Naive B cell (primary cell): Measurements from ENCODE around the gene CYP3A5. TPM values are rescaled to one million over a fixed set of nuclear protein-coding genes. Genes with fewer than 3 reads are reported as not detected.
"Not testable (repeated sequence)": the region's sequence is repeated elsewhere in the genome, so short reads cannot be mapped to it uniquely, and the experiment has no call there.

Experiments used
- ATAC-seq, 2 donors: fragments of 150-1000 bp; cut with Tn5 transposase; 2 replicates each; pipeline ENCODE4 v1.10.0; 2021; ENCODE audit warnings: low read depth in 2 of 2, mild to moderate bottlenecking in 2 of 2, moderate library complexity in 2 of 2
- DNase-seq: peaks from one replicate; pipeline ENCODE4 v3.0.0; 2022
- H3K27ac Mint-ChIP-seq, 6 donors: one replicate each; pipeline ENCODE4 v1.8.0; 2020 to 2022; ENCODE audit warnings: mild to moderate bottlenecking in 6 of 6, mixed read lengths in 6 of 6, moderate library complexity in 5 of 6, inconsistent platforms in 2 of 6
- H3K27me3 Mint-ChIP-seq, 3 donors: one replicate each; pipeline ENCODE4 v1.8.0; 2021 to 2022; ENCODE audit warnings: mixed read lengths in 3 of 3, mild to moderate bottlenecking in 1 of 3
- H3K36me3 Mint-ChIP-seq, 2 donors: one replicate each; pipeline ENCODE4 v1.8.0; 2020 to 2022; ENCODE audit warnings: mixed read lengths in 2 of 2, inconsistent platforms in 1 of 2, mild to moderate bottlenecking in 1 of 2
- H3K4me1 Mint-ChIP-seq, 3 donors: one replicate each; pipeline ENCODE4 v1.8.0; 2020 to 2022; ENCODE audit warnings: mixed read lengths in 3 of 3, inconsistent platforms in 1 of 3, mild to moderate bottlenecking in 1 of 3, moderate library complexity in 1 of 3
- H3K4me3 Mint-ChIP-seq, 8 donors: one replicate each; pipeline ENCODE4 v1.8.0; 2020 to 2022; ENCODE audit warnings: mild to moderate bottlenecking in 8 of 8, mixed read lengths in 8 of 8, moderate library complexity in 8 of 8, inconsistent platforms in 2 of 8
- H3K9me3 Mint-ChIP-seq, 7 donors: one replicate each; pipeline ENCODE4 v1.8.0; 2020 to 2022; ENCODE audit warnings: mixed read lengths in 7 of 7, mild to moderate bottlenecking in 5 of 7, inconsistent platforms in 2 of 7, moderate library complexity in 1 of 7
- polyA plus RNA-seq, 6 donors: library from polyadenylated mRNA; unstranded; fragments of 300-500 nt; fragmentation: Illumina TruSeq; gene quantifications; one replicate each; pipeline ENCODE4 v1.2.3, GENCODE V29; 2021; ENCODE audit warnings: low read depth in 6 of 6

The CYP3A5 gene
- polyA plus RNA-seq, 6 donors from 2014 or later: 0.40 to 0.52 TPM; not detected in 4

DNA sequence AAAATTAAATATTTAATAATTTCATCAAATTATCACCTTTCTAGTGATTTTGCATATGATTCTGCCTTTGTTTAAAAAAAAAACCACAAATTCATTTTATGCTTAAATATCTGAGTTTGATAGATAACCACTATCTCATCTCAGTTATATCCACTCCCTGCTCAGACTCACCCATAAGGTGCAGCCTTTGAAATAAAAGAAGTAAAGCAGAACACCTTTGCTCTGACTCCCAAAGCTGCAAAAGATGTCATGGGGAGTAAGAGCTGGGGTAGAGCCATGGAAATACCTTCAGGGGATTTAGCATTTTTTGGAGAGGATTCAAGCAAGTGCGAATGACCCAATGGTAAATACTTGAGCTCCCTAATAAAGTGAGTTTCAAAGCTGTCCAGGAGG, 15.1 kb upstream of the CYP3A5 start:
- Mint-ChIP-seq H3K27ac (no peak overlapping the region), H3K9me3 (peaks cover 0 to 21% (median 9%) of the 10 kb centered on the region in 7 donors), H3K36me3 (no peaks in the 10 kb centered on the region), H3K4me3 (no peak overlapping the region), H3K4me1 (no peaks in the 10 kb centered on the region), H3K27me3 (peaks cover 0 to 21% (median under 1%) of the 10 kb centered on the region in 3 donors)
- ATAC-seq: no peak
- DNase-seq: no peak

DNA sequence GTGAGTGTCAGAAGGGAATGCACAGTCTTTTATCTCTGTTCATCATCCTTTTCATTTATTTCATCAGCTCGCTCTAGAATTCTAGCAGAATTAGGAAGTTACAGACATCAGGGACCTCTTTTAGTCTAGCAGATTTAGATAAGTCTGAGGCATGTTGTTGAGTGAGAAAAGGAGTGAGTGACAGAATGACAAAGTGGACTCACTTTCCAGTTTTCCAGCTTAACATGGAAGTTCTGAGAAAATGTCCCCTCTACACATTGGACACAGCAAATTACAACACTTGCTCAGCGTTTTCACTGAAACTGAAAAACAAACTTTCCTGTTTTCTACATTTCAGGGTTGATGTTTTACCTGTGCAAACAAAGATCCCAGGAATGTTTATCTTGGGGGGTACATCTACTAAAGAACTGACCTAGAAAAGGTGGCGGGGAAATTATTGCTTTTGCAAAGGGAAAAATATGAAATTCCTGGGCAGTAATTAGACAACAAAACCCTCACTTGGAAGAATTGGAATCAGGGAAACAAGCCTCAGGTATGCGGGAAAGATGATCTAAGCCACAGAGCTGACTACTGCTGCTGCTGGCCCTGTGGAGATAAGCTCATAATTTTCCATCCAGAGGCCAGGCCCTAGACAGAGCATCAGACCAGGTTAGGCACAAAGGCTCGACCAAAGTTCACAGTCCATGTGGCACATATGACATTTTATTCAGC, 14.6 kb upstream of the CYP3A5 start:
- no peak for ATAC-seq
- DNase-seq: no peak
- no peaks in the 10 kb centered on the region for H3K4me1 Mint-ChIP-seq
- H3K9me3 Mint-ChIP-seq: peaks cover 0 to 24% (median 9%) of the 10 kb centered on the region in 7 donors
- peaks cover 0 to 20% (median 0%) of the 10 kb centered on the region in 3 donors for H3K27me3 Mint-ChIP-seq
- no peak overlapping the region for H3K4me3 Mint-ChIP-seq
- no peaks in the 10 kb centered on the region for H3K36me3 Mint-ChIP-seq
- peak overlapping the region in 1 of 6 donors; percentile 18 for H3K27ac Mint-ChIP-seq

DNA sequence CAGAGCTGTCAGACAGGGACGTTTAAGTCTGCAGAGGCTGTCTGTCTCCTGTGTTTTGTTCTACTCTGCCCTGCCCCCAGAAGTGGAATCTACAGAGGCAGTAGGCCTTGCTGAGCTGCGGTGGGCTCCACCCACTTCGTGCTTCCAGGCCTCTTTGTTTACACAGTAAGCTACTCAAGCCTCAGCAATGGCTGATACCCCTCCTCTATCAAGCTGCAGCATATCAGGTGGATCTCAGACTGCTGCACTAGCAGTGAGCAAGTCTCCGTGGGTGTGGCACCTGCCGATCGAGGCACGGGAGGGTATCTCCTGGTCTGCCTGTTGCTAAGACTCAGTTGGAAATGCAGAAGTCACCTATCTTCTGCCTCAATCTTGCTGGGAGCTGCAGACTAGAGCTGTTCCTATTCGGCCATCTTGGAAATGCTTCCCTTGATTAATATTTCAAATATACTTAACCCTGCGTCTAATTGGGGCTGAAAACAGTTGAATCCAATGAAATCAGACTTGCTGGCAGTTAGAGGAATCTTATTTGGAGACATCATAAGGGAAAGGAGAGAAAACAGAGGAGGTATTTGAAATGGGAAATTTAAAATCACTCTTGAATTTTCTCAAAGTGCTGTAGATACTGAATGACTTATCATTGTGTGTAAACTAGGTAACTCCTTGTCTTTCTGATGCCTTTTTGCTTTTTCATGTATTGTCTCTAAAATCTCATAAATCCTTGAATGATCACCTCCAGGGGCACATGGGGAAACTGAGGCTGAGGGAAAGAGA, 13.8 kb upstream of the CYP3A5 start:
- peaks cover 0 to 17% (median 0%) of the 10 kb centered on the region in 3 donors for H3K27me3 Mint-ChIP-seq
- peak overlapping the region in 1 of 6 donors; percentile 18 for H3K27ac Mint-ChIP-seq
- ATAC-seq: no peak
- no peaks in the 10 kb centered on the region for H3K36me3 Mint-ChIP-seq
- H3K4me3 Mint-ChIP-seq: no peak overlapping the region
- no peaks in the 10 kb centered on the region for H3K4me1 Mint-ChIP-seq
- DNase-seq: no peak
- H3K9me3 Mint-ChIP-seq: peaks cover 0 to 30% (median 14%) of the 10 kb centered on the region in 7 donors

DNA sequence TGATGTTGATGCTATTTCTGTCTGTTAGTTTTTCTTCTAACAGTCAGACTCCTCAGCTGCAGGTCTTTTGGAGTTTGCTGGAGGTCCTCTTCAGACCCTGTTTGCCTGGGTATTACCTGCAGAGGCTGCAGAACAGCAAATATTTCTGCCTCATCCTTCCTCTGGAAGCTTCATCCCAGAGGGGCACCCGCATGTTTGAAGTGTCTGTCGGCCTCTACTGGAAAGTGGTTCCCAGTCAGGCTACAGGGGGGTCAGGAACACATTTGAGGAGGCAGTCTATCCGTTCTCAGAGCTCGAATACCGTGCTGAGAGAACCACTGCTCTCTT, 13.3 kb upstream of the CYP3A5 start:
- DNase-seq (no peak), ATAC-seq (no peak)
- Mint-ChIP-seq H3K4me3 (no peak overlapping the region), H3K4me1 (no peaks in the 10 kb centered on the region), H3K36me3 (no peaks in the 10 kb centered on the region), H3K27ac (no peak overlapping the region), H3K27me3 (peaks cover 0 to 22% (median 0%) of the 10 kb centered on the region in 3 donors), H3K9me3 (peaks cover 0 to 33% (median 20%) of the 10 kb centered on the region in 7 donors)

DNA sequence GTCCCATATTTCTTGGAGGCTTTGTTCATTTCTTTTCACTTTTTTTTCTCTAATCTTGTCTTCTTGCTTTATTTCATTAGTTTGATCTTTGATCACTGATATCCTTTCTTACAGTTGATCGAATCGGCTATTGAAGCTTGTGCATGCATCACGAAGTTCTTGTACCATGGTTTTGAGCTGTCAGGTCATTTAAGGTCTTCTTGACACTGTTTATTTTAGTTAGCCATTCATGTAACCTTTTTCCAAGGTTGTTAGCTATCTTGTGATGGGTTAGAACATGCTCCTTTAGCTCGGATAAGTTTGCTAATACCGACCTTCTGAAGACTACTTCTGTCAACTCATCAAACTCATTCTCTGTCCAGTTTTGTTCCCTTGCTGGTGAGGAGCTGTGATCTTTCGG, 12.8 kb upstream of the CYP3A5 start:
- H3K27ac Mint-ChIP-seq, ATAC-seq, H3K4me3 Mint-ChIP-seq, H3K4me1 Mint-ChIP-seq, DNase-seq, H3K36me3 Mint-ChIP-seq: not testable (repeated sequence)
- Mint-ChIP-seq H3K27me3 (peaks cover 0 to 22% (median 0%) of the 10 kb centered on the region in 3 donors), H3K9me3 (peaks cover 0 to 37% (median 23%) of the 10 kb centered on the region in 7 donors)

DNA sequence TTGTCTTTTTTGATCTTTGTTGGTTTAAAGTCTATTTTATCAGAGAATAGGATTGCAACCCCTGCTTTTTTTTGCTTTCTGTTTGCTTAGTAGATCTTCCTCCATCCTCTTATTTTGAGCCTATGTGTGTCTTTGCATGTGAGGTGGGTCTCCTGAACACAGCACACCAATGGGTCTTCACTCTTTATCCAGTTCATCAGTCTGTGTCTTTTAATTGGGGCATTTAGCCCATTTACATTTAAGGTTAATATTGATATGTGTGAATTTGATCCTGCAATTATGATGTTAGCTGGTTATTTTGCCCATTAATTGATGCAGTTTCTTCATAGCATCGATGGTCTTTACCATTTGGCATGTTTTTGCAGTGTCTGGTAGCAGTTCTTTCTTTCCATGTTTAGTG, 11.9 kb upstream of the CYP3A5 start:
- H3K36me3 Mint-ChIP-seq, H3K4me1 Mint-ChIP-seq, ATAC-seq, DNase-seq, H3K4me3 Mint-ChIP-seq, H3K27ac Mint-ChIP-seq: not testable (repeated sequence)
- H3K9me3 Mint-ChIP-seq: peaks cover 6 to 37% (median 28%) of the 10 kb centered on the region in 7 donors
- peaks cover 0 to 22% (median 7%) of the 10 kb centered on the region in 3 donors for H3K27me3 Mint-ChIP-seq

DNA sequence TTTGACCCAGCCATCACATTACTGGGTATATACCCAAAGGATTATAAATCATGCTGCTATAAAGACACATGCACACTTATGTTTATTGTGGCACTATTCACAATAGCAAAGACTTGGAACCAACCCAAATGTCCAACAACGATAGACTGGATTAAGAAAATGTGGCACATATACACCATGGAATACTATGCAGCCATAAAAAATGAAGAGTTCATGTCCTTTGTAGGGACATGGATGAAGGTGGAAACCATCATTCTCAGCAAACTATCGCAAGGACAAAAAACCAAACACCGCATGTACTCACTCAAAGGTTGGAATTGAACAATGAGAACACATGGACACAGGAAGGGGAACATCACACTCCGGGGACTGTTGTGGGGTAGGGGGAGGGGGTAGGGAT, 11.1 kb upstream of the CYP3A5 start:
- ATAC-seq, H3K36me3 Mint-ChIP-seq, H3K27ac Mint-ChIP-seq, H3K4me1 Mint-ChIP-seq, H3K4me3 Mint-ChIP-seq, DNase-seq: not testable (repeated sequence)
- Mint-ChIP-seq H3K27me3 (peaks cover 0 to 22% (median 7%) of the 10 kb centered on the region in 3 donors), H3K9me3 (peaks cover 6 to 37% (median 28%) of the 10 kb centered on the region in 7 donors)

DNA sequence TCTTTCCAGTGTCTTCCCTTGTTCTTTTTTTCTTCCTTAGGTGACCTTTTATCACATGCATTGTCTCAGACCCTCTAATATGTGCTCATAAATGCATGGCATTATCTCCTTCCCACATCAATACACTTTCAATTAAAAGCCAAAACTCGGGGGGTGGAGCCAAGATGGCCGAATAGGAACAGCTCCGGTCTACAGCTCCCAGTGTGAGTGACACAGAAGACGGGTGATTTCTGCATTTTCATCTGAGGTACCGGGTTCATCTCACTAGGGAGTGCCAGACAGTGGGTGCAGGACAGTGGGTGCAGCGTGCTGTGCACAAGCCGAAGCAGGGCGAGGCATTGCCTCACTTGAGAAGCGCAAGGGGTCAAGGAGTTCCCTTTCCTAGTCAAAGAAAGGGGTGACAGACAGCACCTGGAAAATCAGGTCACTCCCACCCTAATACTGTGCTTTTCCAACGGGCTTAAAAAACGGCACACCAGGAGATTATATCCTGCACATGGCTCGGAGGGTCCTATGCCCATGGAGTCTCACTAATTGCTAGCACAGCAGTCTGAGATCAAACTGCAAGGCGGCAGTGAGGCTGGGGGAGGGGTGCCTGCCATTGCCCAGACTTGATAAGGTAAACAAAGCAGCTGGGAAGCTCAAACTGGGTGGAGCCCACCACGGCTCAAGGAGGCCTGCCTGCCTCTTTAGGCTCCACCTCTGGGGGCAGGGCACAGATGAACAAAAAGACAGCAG, 6.2 kb upstream of the CYP3A5 start:
- not testable (repeated sequence) for H3K4me3 Mint-ChIP-seq, H3K27ac Mint-ChIP-seq, DNase-seq, H3K4me1 Mint-ChIP-seq, ATAC-seq
- Mint-ChIP-seq H3K36me3 (peaks cover 22 to 27% of the 10 kb centered on the region in 2 donors), H3K9me3 (peaks cover 6 to 40% (median 31%) of the 10 kb centered on the region in 7 donors), H3K27me3 (peaks cover 4 to 20% (median 7%) of the 10 kb centered on the region in 3 donors)

DNA sequence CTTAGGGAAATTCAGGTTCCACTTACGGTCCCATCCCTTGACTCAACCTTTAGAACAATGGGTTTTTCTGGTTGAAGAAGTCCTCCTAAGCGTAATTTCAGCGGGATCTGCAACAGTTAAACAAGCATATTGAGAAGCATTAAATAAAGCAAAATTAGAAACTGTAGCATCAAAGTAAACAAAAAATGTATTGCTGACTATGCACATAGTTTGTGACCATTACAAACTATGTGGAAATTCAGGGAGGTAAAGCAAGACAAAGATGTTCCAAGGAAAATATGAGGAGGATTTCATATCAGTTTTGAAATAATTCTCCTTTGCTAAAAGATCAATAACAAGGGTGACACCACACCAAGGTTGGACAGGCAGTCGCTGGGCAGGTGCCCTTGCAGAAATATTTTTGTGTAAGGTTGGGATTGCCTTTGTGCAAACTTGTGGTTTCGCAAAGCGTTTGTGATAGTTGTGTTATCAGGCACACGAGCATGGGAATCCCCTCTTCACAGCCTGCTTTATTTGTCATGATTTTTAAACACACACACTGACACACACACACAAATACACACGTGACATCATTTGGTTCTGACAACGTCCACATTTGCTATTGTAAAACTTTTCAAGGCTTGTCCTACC, 5.4 kb upstream of the CYP3A5 start:
- ATAC-seq: no peak
- H3K27ac Mint-ChIP-seq: no peak overlapping the region
- H3K9me3 Mint-ChIP-seq: peaks cover 6 to 36% (median 29%) of the 10 kb centered on the region in 7 donors
- H3K4me3 Mint-ChIP-seq: no peak overlapping the region
- no peak for DNase-seq
- no peaks in the 10 kb centered on the region for H3K4me1 Mint-ChIP-seq
- peaks cover 4 to 24% (median 12%) of the 10 kb centered on the region in 3 donors for H3K27me3 Mint-ChIP-seq
- H3K36me3 Mint-ChIP-seq: peaks cover 22 to 27% of the 10 kb centered on the region in 2 donors

DNA sequence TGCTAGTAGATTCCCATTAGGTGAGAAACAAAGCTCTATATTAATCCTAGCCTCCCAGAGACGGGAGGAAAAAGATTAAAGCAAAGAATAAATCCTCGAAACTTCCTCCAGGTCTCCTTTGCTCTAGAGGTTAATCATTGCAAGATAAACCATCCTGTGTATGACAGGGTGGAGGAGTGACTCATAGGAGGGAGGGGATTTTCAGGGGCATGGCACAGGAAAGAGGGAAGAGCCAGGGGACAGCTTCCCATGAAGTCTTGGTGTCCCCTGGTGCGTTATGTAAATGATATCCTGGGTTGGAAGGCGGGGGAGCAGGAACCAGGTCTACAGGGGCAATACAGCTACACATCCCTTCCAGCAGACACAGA, 780 bp downstream of the CYP3A5 start:
- Mint-ChIP-seq H3K9me3 (peaks cover 4 to 18% (median 12%) of the 10 kb centered on the region in 7 donors), H3K4me1 (peaks cover 0 to 5% (median 4%) of the 10 kb centered on the region in 3 donors), H3K27ac (no peak overlapping the region), H3K27me3 (peaks cover 4 to 24% (median 16%) of the 10 kb centered on the region in 3 donors), H3K36me3 (peaks cover 17 to 20% of the 10 kb centered on the region in 2 donors), H3K4me3 (no peak overlapping the region)
- no peak for DNase-seq
- ATAC-seq: no peak

DNA sequence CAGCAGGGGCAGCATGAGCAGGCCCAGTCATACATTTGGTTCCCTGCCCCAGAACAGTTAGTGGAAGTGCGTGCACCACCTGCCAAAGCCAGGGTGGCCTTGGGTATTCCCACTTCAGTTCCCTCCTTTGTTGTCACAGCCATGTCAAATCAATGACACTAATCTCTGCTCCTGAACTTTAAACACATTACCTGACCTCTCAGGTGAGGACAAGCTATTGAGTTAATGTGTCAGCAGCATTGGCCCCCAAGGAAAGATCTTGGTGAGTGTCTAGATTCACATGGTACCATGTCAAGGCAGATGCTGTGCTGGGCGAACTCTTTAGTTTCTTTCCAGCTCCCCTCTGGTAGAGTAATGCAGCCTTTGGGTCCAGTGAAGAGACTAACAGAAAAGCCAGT, 2.1 kb downstream of the CYP3A5 start:
- DNase-seq: no peak
- Mint-ChIP-seq H3K4me3 (no peak overlapping the region), H3K36me3 (peaks cover 8 to 10% of the 10 kb centered on the region in 2 donors), H3K27me3 (peaks cover 0 to 19% (median 16%) of the 10 kb centered on the region in 3 donors), H3K9me3 (peaks cover 4 to 14% (median 8%) of the 10 kb centered on the region in 7 donors), H3K27ac (no peak overlapping the region), H3K4me1 (peaks cover 0 to 5% (median 4%) of the 10 kb centered on the region in 3 donors)
- ATAC-seq: no peak

DNA sequence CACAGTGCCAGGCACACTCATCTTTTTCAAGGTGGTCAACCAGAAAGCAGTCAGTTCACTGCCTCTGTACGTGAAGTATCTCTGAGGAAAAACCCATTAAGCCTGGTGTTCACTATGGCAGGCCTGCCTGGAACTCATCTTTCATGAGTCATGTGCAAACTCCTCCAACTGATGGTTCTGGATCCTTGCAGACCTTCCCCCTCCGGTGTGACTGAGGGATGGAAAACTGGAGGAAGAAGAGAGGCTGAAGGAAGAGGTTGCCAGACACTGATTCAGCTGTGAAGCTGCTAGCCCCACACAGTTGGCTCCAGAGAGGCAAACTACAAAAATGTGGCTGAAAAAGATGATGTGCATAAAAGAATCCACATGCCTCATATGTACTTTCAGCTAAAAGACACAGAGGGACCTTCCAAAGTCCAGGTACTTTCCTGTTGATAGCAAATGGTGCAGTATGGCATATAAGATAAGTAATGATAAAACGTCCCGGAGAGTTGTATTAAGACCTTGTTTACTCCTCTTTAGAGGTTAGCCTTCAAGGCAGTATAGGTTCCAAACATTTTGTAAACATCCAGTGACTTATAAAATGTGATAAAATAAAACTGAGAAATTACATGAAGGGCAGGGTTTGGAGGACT, 2.7 kb downstream of the CYP3A5 start:
- Mint-ChIP-seq H3K27ac (no peak overlapping the region), H3K4me1 (peaks cover 0 to 5% (median 4%) of the 10 kb centered on the region in 3 donors), H3K36me3 (peaks cover 3 to 5% of the 10 kb centered on the region in 2 donors), H3K4me3 (no peak overlapping the region), H3K9me3 (peaks cover 2 to 10% (median 4%) of the 10 kb centered on the region in 7 donors), H3K27me3 (peaks cover 0 to 16% (median 15%) of the 10 kb centered on the region in 3 donors)
- no peak for ATAC-seq
- DNase-seq: no peak
